HG03097 (cell line): Measurements from ENCODE around the gene GRIK2.

Experiments
- ATAC-seq: cut with Tn5 transposase; IDR thresholded peaks from one replicate; pipeline ENCODE4 v1.9.1; 2021; ENCODE audit not compliant: unreplicated experiment, low FRiP score

Gene GRIK2

DNA sequence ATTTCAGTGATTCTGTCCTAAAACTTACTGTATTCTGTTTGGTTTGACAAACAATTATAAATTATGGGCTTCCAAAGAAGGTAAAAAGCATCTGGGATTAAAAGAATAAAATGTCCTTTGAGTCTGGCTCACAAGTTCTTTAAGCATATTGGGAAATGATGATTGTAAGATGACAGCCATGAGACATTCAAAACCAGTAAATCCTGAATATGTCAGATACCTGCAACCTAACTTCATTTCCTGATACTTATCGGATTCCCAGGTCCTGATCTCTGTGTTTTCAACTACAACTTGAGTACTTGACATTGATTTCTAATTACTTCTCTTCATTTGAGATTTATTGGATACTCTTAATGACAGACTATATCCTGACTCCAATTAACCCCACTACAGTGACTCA is 446.6 kb downstream of the GRIK2 start:
- ATAC-seq = no peak

- peak; percentile 55 for ATAC-seq
Measured at GRCh38 chr6:101845172-101845571, 451.7 kb downstream of the GRIK2 start.

GRCh38 chr6:101845621-101846020 is 452.1 kb downstream of the GRIK2 start:
- ATAC-seq = peak; percentile 74

DNA sequence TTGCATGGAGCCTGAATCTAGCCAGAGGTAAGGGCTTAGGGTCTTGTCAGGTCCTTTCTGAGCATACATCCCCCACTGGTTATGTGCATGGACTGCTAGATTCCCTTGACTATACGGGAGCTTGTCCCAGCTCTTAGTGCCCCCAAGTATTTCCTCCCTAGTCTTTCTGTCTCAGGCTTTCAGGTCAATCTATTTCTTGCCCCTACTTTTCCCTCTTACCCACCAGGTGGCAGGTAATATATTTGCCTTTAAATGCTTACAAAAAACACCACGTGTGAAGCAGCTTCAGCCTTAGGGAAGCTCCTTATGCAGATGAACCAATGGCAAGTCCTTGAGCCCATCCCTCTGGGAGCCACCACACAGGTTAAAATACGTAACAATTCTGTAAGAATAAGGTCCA is 454.2 kb downstream of the GRIK2 start:
- no peak for ATAC-seq

DNA sequence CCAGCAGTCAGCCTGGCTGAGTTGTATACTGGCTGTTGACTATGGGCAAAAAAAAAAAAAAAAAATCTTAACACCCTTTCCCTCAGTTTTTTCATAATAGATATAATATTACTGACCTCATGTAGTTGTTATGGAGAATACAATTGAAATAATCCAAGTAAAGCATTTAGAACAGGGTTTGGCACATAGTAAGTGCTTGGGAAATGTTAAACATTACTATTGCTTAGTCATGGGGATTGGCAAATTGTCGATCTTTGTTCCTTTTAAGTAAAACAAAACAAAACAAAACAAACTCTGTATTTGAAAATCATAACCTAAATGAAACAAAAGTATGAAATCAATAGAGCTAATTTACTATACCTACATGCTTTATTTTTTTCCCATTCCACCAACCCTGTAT is 458.4 kb downstream of the GRIK2 start:
- no peak for ATAC-seq

GRCh38 chr6:101853231-101854085 is 459.9 kb downstream of the GRIK2 start:
- no peak for ATAC-seq

- ATAC-seq = no peak
Measured at GRCh38 chr6:101876431-101876830, 482.9 kb downstream of the GRIK2 start.

- no peak for ATAC-seq
Measured at GRCh38 chr6:101878554-101879276, 485.2 kb downstream of the GRIK2 start.

DNA sequence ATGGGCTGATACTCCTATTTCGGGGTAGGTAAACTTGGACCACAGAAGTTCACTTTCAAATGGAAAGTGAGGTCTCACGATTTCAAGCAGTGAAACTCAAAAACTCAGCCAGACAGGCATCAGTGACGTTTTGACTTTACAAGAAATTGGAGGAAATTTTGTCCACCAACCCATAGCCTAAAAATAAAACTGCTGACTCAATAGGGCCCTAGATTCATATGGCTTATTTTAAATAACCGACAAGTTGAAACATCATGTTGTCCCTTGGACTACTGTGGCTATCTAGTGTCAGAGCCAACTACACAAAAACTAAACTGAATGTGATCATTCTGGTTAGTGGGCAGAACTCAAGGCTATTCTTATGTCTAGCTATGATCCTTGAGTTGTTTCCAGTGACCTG is 486.3 kb downstream of the GRIK2 start:
- no peak for ATAC-seq

- ATAC-seq = no peak
Measured at GRCh38 chr6:101883505-101883904, 490.0 kb downstream of the GRIK2 start.

GRCh38 chr6:101887532-101887931 is 494.0 kb downstream of the GRIK2 start:
- no peak for ATAC-seq

GRCh38 chr6:101907356-101908217 is 514.1 kb downstream of the GRIK2 start:
- ATAC-seq = no peak

- ATAC-seq = no peak
Measured at GRCh38 chr6:101909366-101909765, 515.9 kb downstream of the GRIK2 start.

- ATAC-seq = no peak
Measured at GRCh38 chr6:101912311-101912710, 518.8 kb downstream of the GRIK2 start.

GRCh38 chr6:101918471-101918870 is 525.0 kb downstream of the GRIK2 start:
- no peak for ATAC-seq

- ATAC-seq = no peak
Measured at GRCh38 chr6:101921829-101922450, 528.4 kb downstream of the GRIK2 start.

GRCh38 chr6:101926149-101926925 is 532.8 kb downstream of the GRIK2 start:
- no peak for ATAC-seq

DNA sequence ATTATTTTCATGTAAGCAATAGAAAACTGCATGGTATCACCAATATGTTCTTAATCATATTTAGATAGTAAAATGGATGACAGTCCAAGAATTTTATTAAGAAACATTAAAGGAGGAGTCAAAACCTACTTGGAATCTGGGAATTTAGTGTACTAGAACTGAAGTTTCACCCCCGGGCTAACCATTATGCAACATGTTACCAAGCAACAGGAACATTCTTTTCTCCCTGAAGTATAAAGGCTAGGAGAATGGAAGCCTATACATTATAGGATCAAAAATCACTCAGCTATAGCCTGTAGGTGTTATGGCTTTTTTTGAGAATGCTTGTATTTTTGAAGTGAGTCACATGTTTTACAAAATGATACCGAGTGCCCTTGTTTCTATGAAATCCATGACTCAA is 538.3 kb downstream of the GRIK2 start:
- no peak for ATAC-seq

- no peak for ATAC-seq
Measured at GRCh38 chr6:101932704-101933103, 539.2 kb downstream of the GRIK2 start.

DNA sequence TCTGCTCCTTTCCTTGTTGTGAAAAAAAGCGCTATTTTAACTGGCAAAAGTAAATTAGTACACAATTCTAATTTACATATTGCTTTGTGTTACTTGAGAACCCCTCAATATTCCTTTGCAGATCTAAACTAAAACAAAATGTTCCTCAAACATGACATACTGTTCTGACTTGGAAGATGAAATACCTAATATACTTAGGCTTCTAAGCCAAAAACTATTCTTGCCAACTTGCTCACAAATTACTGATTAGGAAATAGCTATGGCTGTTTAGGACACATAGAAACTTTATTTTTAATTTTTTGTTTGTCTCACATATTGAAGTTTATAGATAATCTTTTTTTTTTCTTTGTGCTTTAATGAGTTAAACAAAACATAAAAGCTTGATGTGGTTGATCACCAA is 542.2 kb downstream of the GRIK2 start:
- ATAC-seq = no peak
